NCI-H146 treated with DMSO at 0.1 percent for 48 hours (cell line): ENCODE data around the gene TSPY9.
"Not testable (repeated sequence)": the region's sequence is repeated elsewhere in the genome, so short reads cannot be mapped to it uniquely, and the experiment has no call there.

Experiments used
- DNase-seq: peaks from one replicate; lab custom pipeline; 2025; ENCODE audit not compliant: unreplicated experiment; lab: John Stamatoyannopoulos, UW

Gene TSPY9

DNA sequence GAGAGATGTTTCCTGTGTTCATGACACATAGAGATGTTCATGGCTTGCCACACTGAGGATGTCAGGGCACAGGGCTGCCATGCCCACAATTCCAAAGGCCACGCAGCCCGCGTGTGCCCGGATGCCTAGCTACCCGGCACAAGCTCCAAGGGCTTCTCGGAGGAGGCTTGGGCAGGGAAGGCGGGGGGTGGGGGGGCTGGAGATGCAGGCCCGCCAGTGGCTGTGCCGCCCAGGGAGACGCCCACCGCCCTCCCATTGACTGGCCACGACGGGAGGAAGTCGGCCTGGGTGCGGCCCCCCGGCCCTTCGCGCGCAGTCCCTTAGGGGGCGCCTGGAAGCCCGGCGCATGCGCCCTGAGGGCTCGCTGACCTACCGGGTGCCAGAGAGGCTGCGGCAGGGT is at the start of gene TSPY9:
TSS of gene TSPY9 (plus strand) at position 301 of the 400 bp plus-strand sequence. CDS start at position 347, 46 bp downstream.
- not testable (repeated sequence) for DNase-seq

DNA sequence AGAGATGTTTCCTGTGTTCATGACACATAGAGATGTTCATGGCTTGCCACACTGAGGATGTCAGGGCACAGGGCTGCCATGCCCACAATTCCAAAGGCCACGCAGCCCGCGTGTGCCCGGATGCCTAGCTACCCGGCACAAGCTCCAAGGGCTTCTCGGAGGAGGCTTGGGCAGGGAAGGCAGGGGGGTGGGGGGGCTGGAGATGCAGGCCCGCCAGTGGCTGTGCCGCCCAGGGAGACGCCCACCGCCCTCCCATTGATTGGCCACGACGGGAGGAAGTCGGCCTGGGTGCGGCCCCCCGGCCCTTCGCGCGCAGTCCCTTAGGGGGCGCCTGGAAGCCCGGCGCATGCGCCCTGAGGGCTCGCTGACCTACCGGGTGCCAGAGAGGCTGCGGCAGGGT is 20.4 kb upstream of the TSPY9 start, which contains the start of gene TSPY1:
TSS of gene TSPY1 (plus strand) at position 301 of the 400 bp plus-strand sequence. CDS start at position 347, 46 bp downstream.
- not testable (repeated sequence) for DNase-seq

- not testable (repeated sequence) for DNase-seq
These were observed 17.3 kb downstream of the TSPY9 start for GRCh38 chrY:9504396-9504795.

GRCh38 chrY:9516287-9516686 is 29.2 kb downstream of the TSPY9 start:
- not testable (repeated sequence) for DNase-seq

- DNase-seq: not testable (repeated sequence)
These were observed 40.5 kb downstream of the TSPY9 start, which contains the start of gene TSPY10 for GRCh38 chrY:9527580-9527979. Gene TSPY10, plus strand, starts transcription at chrY:9527880. Its CDS starts 46 bp downstream, at chrY:9527926.
